Caco-2 (cell line): ENCODE measurements around the gene NOS3. TPM values are rescaled to one million over a fixed set of nuclear protein-coding genes. Genes with fewer than 3 reads are reported as not detected.

ENCODE experiments used
- BruUV-seq: library from RNA; stranded (reverse); fragments of 400-500 nt; replicated peaks from 2 replicates; lab custom pipeline; 2021; lab: Mats Ljungman, UMichigan
- CTCF ChIA-PET: fragments of 300-600 bp; sonication (Branson Sonifier 250); formaldehyde crosslinking; loops from one replicate; lab custom pipeline; 2022; ENCODE audit warnings: antibody characterized with exemption; lab: Charles Lee
- POLR2A ChIA-PET: fragments of 300-600 bp; sonication (Branson Sonifier 250); formaldehyde crosslinking; loops from one replicate; lab custom pipeline; 2022; ENCODE audit warnings: antibody characterized with exemption; lab: Charles Lee
- DNase-seq, 2 experiments: peaks; one replicate each; pipeline versions ENCODE4 v3.0.0 to v3.0.0-alpha.2; 2020 to 2022
- H3K27me3 ChIP-seq: replicated peaks from 2 replicates; pipeline ENCODE4 v1.6.0; 2011; ENCODE audit warnings: low read length; ENCODE audit not compliant: control insufficient read depth, insufficient read depth
- H3K36me3 ChIP-seq: 2 replicates; pipeline ENCODE4 v1.5.1; 2011; ENCODE audit warnings: low read length; ENCODE audit not compliant: control insufficient read depth, insufficient read depth
- H3K4me1 ChIP-seq: fragments of 250-450 bp; sonication (Bioruptor Pico); 2 replicates; pipeline ENCODE4 v1.5.1; 2020; ENCODE audit warnings: mild to moderate bottlenecking
- H3K4me3 ChIP-seq: 2 replicates; pipeline ENCODE4 v1.5.1; 2011; ENCODE audit warnings: low read depth, mild to moderate bottlenecking, control low read depth, low read length
- H3K9me3 ChIP-seq: fragments of 250-450 bp; sonication (Bioruptor Pico); 2 replicates; pipeline ENCODE4 v1.5.1; 2020; ENCODE audit warnings: mild to moderate bottlenecking, moderate library complexity
- H3K27ac Mint-ChIP-seq: one replicate; pipeline ENCODE4 v1.8.0; 2022; ENCODE audit warnings: mixed read lengths; ENCODE audit not compliant: unreplicated experiment
- H3K27me3 Mint-ChIP-seq: one replicate; pipeline ENCODE4 v1.8.0; 2022; ENCODE audit warnings: mixed read lengths; ENCODE audit not compliant: insufficient read depth, unreplicated experiment
- H3K36me3 Mint-ChIP-seq: one replicate; pipeline ENCODE4 v1.8.0; 2022; ENCODE audit warnings: mild to moderate bottlenecking, mixed read lengths; ENCODE audit not compliant: insufficient read depth, unreplicated experiment
- H3K4me1 Mint-ChIP-seq: one replicate; pipeline ENCODE4 v1.8.0; 2022; ENCODE audit warnings: low read depth, mixed read lengths; ENCODE audit not compliant: unreplicated experiment
- H3K4me3 Mint-ChIP-seq: one replicate; pipeline ENCODE4 v1.8.0; 2022; ENCODE audit warnings: mild to moderate bottlenecking, moderate library complexity, mixed read lengths; ENCODE audit not compliant: unreplicated experiment
- H3K9me3 Mint-ChIP-seq: one replicate; pipeline ENCODE4 v1.8.0; 2022; ENCODE audit warnings: mixed read lengths; ENCODE audit not compliant: unreplicated experiment
- CTCF ChIP-seq, 2 experiments: fragments of 200-600 bp in 1 of 2; IDR thresholded peaks; 1 replicate in 1 of 2; 2 replicates in 1 of 2; pipeline versions ENCODE4 v1.5.1 to v1.8.0; 2011 to 2022; ENCODE audit warnings: antibody characterized with exemption in 1 of 2, control low read depth in 1 of 2, inconsistent platforms in 1 of 2, low read depth in 1 of 2, low read length in 1 of 2, mild to moderate bottlenecking in 1 of 2, moderate library complexity in 1 of 2; ENCODE audit not compliant: insufficient read depth in 1 of 2, severe bottlenecking in 1 of 2, unreplicated experiment in 1 of 2
- intact Hi-C: fragments of 100-400 bp; cut with micrococcal nuclease; formaldehyde crosslinking; loops from one replicate; pipeline ENCODE4 v1.10.0; 2022; ENCODE audit not compliant: unreplicated experiment
- total RNA-seq: library from RNA; stranded (reverse); gene quantifications from 2 replicates; pipeline ENCODE4 v1.2.3, GENCODE V29; 2022

The NOS3 gene
- total RNA-seq, 1 experiment from 2014 or later, result 1.1 TPM

- Histone ChIP-seq H3K9me3 (peaks cover 14% of the 10 kb centered on the region), H3K27me3 (no peaks in the 10 kb centered on the region), H3K4me1 (no peaks in the 10 kb centered on the region), H3K36me3 (no peaks in the 10 kb centered on the region), H3K4me3 (no peak overlapping the region)
- CTCF ChIA-PET, result interaction anchor here (0.7 to 2.0 kb wide), 3 partner anchors 7 to 251 kb away, joined by 3 to 5 read pairs (median 4); no protein-coding TSS in a partner anchor
- intact Hi-C loops, result no loop called here
- Mint-ChIP-seq H3K36me3 (no peaks in the 10 kb centered on the region), H3K4me3 (no peak overlapping the region), H3K27ac (no peak overlapping the region), H3K27me3 (no peaks in the 10 kb centered on the region), H3K9me3 (peaks cover 19% of the 10 kb centered on the region), H3K4me1 (no peaks in the 10 kb centered on the region)
- no TSS peak for BruUV-seq
- POLR2A ChIA-PET, result no interaction called here
- no peak for TF ChIP-seq CTCF (IDR thresholded peaks at IDR 0.05; ENCODE audit: insufficient read depth in 1 of 2, low read depth in 1 of 2, low read length in 1 of 2, severe bottlenecking in 1 of 2, unreplicated experiment in 1 of 2)
- DNase-seq, result no peak
Measured at GRCh38 chr7:150993511-150993910, 2.7 kb downstream of the NOS3 start.

DNA sequence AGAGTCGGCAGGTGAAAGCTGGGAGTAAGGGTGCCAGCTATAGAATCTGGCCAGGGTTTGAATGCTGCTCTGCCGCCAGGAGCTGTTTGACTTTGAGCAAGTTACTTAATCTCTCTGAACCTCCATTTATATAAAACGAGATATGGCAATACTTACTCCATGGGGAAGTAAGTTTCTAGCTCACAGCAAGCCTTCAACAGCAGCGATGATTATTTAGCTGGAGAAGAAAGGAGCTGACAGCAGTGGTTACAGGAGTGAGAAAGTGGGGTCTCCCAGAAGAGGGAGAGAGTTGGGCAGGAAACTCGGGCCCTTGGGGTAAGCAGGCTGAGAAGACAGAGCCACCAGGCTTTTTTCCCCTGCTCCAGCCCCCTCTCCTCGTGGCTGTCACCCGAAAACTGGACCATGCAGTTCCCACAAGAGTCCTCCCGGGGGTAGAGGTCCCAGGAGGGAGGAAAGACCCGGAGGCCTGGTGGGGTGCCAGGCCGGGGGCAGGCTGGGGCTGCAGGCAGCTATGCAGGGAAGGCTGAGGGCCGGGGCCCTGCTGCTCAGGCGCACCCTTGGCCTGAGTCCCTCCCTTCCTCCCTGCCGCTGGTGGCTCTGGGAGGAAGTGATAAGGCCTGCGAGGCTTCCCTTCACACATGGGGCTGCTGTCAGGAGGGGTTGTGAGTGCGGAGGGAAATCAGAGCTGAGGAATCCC, 3.5 kb downstream of the NOS3 start:
- Mint-ChIP-seq H3K27me3 (no peaks in the 10 kb centered on the region), H3K36me3 (no peaks in the 10 kb centered on the region), H3K4me1 (no peaks in the 10 kb centered on the region), H3K9me3 (peaks cover 19% of the 10 kb centered on the region), H3K4me3 (no peak overlapping the region), H3K27ac (no peak overlapping the region)
- no peak overlapping the region for H3K4me3 ChIP-seq
- H3K9me3 ChIP-seq, result peaks cover 14% of the 10 kb centered on the region
- H3K36me3 ChIP-seq, result no peaks in the 10 kb centered on the region
- CTCF ChIA-PET, result interaction anchor here (1.0 to 2.0 kb wide), 3 partner anchors 8 to 31 kb away, joined by 3 to 5 read pairs (median 3); no protein-coding TSS in a partner anchor
- no peaks in the 10 kb centered on the region for H3K4me1 ChIP-seq
- BruUV-seq, result no TSS peak
- TF ChIP-seq CTCF (IDR thresholded peaks at IDR 0.05; ENCODE audit: insufficient read depth in 1 of 2, low read depth in 1 of 2, low read length in 1 of 2, severe bottlenecking in 1 of 2, unreplicated experiment in 1 of 2), result no peak
- no peaks in the 10 kb centered on the region for H3K27me3 ChIP-seq
- no peak for DNase-seq
- POLR2A ChIA-PET, result no interaction called here
- intact Hi-C loops, result no loop called here

- H3K9me3 Mint-ChIP-seq, result peaks cover 17% of the 10 kb centered on the region
- no peaks in the 10 kb centered on the region for H3K36me3 ChIP-seq
- POLR2A ChIA-PET, result no interaction called here
- no peak for TF ChIP-seq CTCF (IDR thresholded peaks at IDR 0.05; ENCODE audit: insufficient read depth in 1 of 2, low read depth in 1 of 2, low read length in 1 of 2, severe bottlenecking in 1 of 2, unreplicated experiment in 1 of 2)
- no peaks in the 10 kb centered on the region for H3K27me3 Mint-ChIP-seq
- H3K27ac Mint-ChIP-seq, result no peak overlapping the region
- peaks cover 12% of the 10 kb centered on the region for H3K9me3 ChIP-seq
- CTCF ChIA-PET, result interaction anchor here (1.0 to 2.0 kb wide), 3 partner anchors 9 to 32 kb away, joined by 3 to 5 read pairs (median 3); no protein-coding TSS in a partner anchor
- BruUV-seq, result no TSS peak
- no peak overlapping the region for H3K4me3 Mint-ChIP-seq
- no peak for DNase-seq
- H3K27me3 ChIP-seq, result no peaks in the 10 kb centered on the region
- H3K4me3 ChIP-seq, result no peak overlapping the region
- no peaks in the 10 kb centered on the region for H3K4me1 Mint-ChIP-seq
- H3K36me3 Mint-ChIP-seq, result no peaks in the 10 kb centered on the region
- H3K4me1 ChIP-seq, result no peaks in the 10 kb centered on the region
- intact Hi-C loops, result no loop called here
Measured at GRCh38 chr7:150994838-150995510, 4.2 kb downstream of the NOS3 start.
